ENCODE data around the gene APOL1.

GRCh38 chr22:36215981-36216380, 37.0 kb upstream of the APOL1 start:
- TF ChIP-seq, protein P1, sequence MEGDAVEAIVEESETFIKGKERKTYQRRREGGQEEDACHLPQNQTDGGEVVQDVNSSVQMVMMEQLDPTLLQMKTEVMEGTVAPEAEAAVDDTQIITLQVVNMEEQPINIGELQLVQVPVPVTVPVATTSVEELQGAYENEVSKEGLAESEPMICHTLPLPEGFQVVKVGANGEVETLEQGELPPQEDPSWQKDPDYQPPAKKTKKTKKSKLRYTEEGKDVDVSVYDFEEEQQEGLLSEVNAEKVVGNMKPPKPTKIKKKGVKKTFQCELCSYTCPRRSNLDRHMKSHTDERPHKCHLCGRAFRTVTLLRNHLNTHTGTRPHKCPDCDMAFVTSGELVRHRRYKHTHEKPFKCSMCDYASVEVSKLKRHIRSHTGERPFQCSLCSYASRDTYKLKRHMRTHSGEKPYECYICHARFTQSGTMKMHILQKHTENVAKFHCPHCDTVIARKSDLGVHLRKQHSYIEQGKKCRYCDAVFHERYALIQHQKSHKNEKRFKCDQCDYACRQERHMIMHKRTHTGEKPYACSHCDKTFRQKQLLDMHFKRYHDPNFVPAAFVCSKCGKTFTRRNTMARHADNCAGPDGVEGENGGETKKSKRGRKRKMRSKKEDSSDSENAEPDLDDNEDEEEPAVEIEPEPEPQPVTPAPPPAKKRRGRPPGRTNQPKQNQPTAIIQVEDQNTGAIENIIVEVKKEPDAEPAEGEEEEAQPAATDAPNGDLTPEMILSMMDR (IDR thresholded peaks at IDR 0.05): no peak
- no peak for TF ChIP-seq POLR2A (IDR thresholded peaks at IDR 0.05)

All from testis (tissue), 2 donors.